ENCODE measurements around the gene EVPL.

DNA sequence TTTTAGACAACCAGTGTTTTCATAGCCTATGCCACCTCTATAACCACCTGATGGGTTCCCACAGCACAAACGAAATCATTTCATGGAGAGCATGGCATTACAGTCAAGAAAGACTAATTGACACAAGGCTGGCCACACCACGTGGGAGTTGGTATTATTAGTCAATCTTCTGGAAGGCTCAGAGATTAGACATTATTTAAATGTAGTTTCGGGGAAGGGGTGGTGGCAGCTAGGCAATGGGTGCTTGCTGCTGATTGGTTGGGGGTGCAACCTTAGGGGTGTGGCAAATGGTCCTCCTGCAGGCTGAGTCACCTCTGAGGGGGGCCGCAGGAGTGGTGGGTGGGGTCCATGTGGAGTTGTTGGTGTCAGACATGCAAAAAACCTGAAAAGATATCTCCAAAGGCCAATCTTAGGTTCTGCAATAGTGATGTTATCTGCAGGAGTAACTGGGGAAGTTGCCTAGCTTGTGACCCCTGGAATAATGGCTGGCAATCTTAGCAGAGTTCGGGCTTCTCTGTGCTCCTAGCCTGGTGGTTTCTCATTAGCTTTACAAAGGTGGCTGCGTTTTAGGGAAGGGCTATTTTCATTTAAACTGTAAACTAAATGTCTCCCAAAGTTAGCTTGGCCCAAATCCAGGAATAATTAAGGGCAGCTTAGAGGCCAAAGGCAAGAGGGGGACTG lies 43.5 kb downstream of the EVPL start:
- TF ChIP-seq, protein P1, sequence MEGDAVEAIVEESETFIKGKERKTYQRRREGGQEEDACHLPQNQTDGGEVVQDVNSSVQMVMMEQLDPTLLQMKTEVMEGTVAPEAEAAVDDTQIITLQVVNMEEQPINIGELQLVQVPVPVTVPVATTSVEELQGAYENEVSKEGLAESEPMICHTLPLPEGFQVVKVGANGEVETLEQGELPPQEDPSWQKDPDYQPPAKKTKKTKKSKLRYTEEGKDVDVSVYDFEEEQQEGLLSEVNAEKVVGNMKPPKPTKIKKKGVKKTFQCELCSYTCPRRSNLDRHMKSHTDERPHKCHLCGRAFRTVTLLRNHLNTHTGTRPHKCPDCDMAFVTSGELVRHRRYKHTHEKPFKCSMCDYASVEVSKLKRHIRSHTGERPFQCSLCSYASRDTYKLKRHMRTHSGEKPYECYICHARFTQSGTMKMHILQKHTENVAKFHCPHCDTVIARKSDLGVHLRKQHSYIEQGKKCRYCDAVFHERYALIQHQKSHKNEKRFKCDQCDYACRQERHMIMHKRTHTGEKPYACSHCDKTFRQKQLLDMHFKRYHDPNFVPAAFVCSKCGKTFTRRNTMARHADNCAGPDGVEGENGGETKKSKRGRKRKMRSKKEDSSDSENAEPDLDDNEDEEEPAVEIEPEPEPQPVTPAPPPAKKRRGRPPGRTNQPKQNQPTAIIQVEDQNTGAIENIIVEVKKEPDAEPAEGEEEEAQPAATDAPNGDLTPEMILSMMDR (optimal IDR thresholded peaks at IDR 0.05 in 1 of 3, IDR thresholded peaks at IDR 0.05 in 1 of 3, conservative IDR thresholded peaks at IDR 0.05 in 1 of 3; ENCODE audit: extremely low read depth in 1 of 3, insufficient read depth in 2 of 3, low read length in 3 of 3), result no peak
- TF ChIP-seq EZH2 (IDR thresholded peaks at IDR 0.05; ENCODE audit: low read length), result no peak
